Measurements from ENCODE around the gene NEU4.

DNA sequence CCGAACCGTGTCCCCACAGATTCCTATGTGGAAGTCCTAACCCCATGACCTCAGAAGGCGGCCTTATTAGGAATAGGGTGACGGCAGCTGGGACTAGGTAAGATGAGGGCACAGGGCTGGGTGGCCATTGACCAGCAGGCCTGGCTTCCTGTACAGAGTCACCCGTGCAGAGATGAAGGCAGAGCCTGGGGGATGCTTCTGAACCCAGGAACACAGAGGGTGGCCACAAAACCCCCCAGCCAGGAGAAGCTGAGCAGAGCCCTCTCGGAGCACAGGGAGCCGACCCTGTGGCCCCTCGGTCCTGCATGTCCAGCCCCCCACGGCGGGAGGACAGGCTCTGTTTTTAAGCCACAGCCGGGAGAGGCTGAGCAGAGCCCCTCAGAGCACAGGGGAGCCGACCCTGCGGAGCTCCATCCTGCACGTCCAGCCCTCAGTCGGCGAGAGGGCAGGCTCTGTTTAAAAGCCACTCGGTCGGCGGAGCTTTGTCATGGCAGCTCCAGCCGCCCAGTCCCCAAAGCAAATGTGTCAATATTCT lies 47.0 kb downstream of the NEU4 start:
- TF ChIP-seq, protein P1, sequence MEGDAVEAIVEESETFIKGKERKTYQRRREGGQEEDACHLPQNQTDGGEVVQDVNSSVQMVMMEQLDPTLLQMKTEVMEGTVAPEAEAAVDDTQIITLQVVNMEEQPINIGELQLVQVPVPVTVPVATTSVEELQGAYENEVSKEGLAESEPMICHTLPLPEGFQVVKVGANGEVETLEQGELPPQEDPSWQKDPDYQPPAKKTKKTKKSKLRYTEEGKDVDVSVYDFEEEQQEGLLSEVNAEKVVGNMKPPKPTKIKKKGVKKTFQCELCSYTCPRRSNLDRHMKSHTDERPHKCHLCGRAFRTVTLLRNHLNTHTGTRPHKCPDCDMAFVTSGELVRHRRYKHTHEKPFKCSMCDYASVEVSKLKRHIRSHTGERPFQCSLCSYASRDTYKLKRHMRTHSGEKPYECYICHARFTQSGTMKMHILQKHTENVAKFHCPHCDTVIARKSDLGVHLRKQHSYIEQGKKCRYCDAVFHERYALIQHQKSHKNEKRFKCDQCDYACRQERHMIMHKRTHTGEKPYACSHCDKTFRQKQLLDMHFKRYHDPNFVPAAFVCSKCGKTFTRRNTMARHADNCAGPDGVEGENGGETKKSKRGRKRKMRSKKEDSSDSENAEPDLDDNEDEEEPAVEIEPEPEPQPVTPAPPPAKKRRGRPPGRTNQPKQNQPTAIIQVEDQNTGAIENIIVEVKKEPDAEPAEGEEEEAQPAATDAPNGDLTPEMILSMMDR (conservative IDR thresholded peaks at IDR 0.05 in 1 of 2, IDR thresholded peaks at IDR 0.05 in 1 of 2; ENCODE audit: low read depth in 1 of 2, low read length in 2 of 2) = no peak
- TF ChIP-seq EZH2 (IDR thresholded peaks at IDR 0.05; ENCODE audit: low read length, missing control alignments) = no peak
